ENCODE data around the gene ZSWIM4. TPM values are rescaled to one million over a fixed set of nuclear protein-coding genes. Genes with fewer than 3 reads are reported as not detected.

The ZSWIM4 gene
- total and polyA plus RNA-seq, 2 of the 13 experiments (the other 11 are each of a cell fraction or from before 2014, with no cell fraction given): 0.33 to 0.86 TPM

GRCh38 chr19:13774217-13775191, 20.7 kb upstream of the ZSWIM4 start, which contains the start of gene C19orf53 (continued):
- TF ChIP-seq MLXIP (CRISPR knock-in tag; IDR thresholded peaks at IDR 0.05; ENCODE audit: borderline replicate concordance) (no peak), ZNF121 (CRISPR knock-in tag; IDR thresholded peaks at IDR 0.05) (0 out of 2 replicates have a peak, but pooled peaks have one; percentile 23), ZNF558 (CRISPR knock-in tag; IDR thresholded peaks at IDR 0.05; ENCODE audit: borderline replicate concordance) (peak; percentile 80), CBX1 (IDR thresholded peaks at IDR 0.05; ENCODE audit: low read depth) (peak; percentile 87), ARNT2 (CRISPR knock-in tag; IDR thresholded peaks at IDR 0.05; ENCODE audit: low read depth) (peak; percentile 82), PTBP1 (IDR thresholded peaks at IDR 0.05; ENCODE audit: low read depth, low read length, poor library complexity, severe bottlenecking) (no peak), ZNF839 (CRISPR knock-in tag; IDR thresholded peaks at IDR 0.05; ENCODE audit: borderline replicate concordance) (no peak), MBNL3 (CRISPR knock-in tag; conservative IDR thresholded peaks at IDR 0.05) (no peak), ZNF3 (CRISPR knock-in tag; IDR thresholded peaks at IDR 0.05) (no peak), ZNF776 (CRISPR knock-in tag; IDR thresholded peaks at IDR 0.05) (no peak), ZSCAN12 (CRISPR knock-in tag; IDR thresholded peaks at IDR 0.05) (0 out of 2 replicates have a peak, but pooled peaks have one; percentile 19), ZNF281 (CRISPR knock-in tag; IDR thresholded peaks at IDR 0.05; ENCODE audit: borderline replicate concordance) (peak; percentile 64; the same call in 1 of the 2 replicates), TARDBP (CRISPR knock-in tag; IDR thresholded peaks at IDR 0.05) (peak; percentile 94), SRSF9 (IDR thresholded peaks at IDR 0.05; ENCODE audit: borderline replicate concordance, insufficient read depth, low read depth, low read length, poor library complexity, severe bottlenecking) (no peak), HOXA3 (CRISPR knock-in tag; IDR thresholded peaks at IDR 0.05) (peak; percentile 94), ZBTB39 (CRISPR knock-in tag; IDR thresholded peaks at IDR 0.05) (no peak), XBP1 (CRISPR knock-in tag; IDR thresholded peaks at IDR 0.05) (no peak), EED (CRISPR knock-in tag; IDR thresholded peaks at IDR 0.05) (peak; percentile 72; the same call in 1 of the 2 replicates), POLR2AphosphoS2 (IDR thresholded peaks at IDR 0.05; ENCODE audit: low read depth, low read length) (0 out of 2 replicates have a peak, but pooled peaks have one; percentile 37), HOXA9 (CRISPR knock-in tag; IDR thresholded peaks at IDR 0.05; ENCODE audit: borderline replicate concordance) (no peak)
